GM20000 (cell line): ENCODE data around the gene STIM1.
"Not testable (repeated sequence)": the region's sequence is repeated elsewhere in the genome, so short reads cannot be mapped to it uniquely, and the experiment has no call there.

Source experiments
- DNase-seq: peaks from one replicate; pipeline ENCODE4 v3.0.0; 2012; ENCODE audit warnings: low spot score
- TF ChIP-seq, protein P1 (sequence below): IDR thresholded peaks from 2 replicates; pipeline ENCODE4 v1.5.1; 2012; ENCODE audit warnings: mild to moderate bottlenecking, control low read depth; ENCODE audit errors: extremely low read depth, missing control alignments

Gene STIM1

DNA sequence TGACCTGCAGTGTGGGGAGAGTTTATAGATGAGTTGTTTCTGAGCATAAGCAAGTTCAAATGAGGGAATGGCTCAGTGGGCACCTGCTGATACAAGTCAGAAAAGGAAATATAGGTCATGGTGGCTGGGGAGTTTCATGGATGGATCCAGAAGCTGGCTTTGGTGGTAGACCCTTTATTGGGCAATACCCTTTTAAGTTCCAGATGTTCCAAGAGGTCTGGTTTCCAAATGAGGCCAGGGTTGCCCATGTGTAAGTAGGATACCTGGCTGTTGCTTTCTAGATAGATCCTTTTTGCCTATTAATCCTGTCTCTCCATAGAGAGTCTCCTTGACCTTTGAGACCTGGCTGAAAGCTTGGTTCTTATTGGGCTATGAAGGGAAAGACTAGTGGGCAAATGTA lies 2.2 kb downstream of the STIM1 start:
- no peak for DNase-seq
- TF ChIP-seq, protein P1, sequence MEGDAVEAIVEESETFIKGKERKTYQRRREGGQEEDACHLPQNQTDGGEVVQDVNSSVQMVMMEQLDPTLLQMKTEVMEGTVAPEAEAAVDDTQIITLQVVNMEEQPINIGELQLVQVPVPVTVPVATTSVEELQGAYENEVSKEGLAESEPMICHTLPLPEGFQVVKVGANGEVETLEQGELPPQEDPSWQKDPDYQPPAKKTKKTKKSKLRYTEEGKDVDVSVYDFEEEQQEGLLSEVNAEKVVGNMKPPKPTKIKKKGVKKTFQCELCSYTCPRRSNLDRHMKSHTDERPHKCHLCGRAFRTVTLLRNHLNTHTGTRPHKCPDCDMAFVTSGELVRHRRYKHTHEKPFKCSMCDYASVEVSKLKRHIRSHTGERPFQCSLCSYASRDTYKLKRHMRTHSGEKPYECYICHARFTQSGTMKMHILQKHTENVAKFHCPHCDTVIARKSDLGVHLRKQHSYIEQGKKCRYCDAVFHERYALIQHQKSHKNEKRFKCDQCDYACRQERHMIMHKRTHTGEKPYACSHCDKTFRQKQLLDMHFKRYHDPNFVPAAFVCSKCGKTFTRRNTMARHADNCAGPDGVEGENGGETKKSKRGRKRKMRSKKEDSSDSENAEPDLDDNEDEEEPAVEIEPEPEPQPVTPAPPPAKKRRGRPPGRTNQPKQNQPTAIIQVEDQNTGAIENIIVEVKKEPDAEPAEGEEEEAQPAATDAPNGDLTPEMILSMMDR: no peak

DNA sequence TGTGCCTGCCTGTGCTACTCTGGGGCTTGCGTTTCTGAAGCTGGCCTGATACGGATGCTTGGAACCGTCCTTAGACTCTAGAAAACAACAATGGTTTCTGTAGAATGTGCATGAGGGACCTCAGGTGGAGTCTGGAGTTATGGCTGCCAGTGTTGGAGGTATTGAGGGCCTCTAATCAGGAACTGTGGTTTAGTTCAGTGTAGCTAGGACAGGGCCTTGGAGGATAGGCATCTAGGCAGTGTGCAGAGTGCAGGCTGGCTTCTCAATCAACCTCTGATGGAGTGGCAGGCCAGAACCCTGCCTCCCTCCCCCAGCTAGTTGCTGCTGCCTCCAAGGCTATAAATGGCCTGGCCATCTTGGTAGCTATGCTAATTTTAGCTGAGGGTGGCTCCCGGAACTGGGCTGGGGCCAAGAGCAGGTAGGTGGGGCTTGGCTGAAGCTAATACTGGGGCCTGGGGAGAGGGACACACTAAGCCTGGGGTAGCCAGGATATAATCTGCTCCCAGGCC lies 4.0 kb downstream of the STIM1 start:
- TF ChIP-seq, protein P1: no peak
- peak; percentile 73 for DNase-seq

DNA sequence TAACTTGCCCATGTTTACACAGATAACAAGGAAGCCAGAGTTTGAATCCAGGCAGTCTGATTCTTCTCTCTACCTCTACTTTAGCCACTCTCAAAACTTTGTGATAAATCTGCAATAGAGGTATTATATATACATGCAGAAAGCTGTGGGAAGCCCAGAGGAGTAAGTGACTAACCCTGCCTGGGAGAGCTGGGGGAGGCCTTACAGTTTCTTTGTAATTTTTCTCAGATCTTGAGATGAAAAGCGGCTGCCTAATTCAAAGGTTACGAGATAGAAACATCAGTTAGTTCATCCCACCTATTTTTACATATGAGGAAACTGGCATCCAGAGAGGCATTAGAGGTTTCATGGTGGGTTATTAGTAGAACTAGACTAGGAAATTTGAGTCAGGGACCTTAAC lies 4.9 kb downstream of the STIM1 start:
- TF ChIP-seq, protein P1: no peak
- DNase-seq: no peak

DNA sequence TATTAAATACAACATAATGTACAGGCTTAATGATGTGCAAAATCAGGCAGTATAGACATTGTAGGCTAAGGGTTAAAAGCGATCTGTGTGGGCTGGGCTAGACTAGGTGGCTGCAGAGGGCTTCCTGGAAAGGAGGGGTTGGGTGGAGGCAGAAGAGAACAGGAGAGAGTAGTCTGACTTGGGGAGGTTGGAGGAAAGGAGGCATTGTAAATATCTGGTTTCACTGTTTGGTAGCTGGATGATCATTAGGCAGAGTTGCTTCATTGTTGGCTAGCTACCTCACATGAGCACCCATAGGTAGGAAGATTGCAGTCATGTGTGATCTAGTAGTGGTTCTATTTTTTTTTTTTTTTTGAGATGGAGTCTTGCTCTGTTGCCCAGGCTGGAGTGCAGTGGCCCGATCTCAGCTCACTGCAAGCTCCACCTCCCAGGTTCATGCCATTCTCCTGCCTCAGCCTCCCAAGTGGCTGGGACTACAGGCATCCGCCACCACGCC lies 5.5 kb downstream of the STIM1 start:
- DNase-seq: not testable (repeated sequence)

DNA sequence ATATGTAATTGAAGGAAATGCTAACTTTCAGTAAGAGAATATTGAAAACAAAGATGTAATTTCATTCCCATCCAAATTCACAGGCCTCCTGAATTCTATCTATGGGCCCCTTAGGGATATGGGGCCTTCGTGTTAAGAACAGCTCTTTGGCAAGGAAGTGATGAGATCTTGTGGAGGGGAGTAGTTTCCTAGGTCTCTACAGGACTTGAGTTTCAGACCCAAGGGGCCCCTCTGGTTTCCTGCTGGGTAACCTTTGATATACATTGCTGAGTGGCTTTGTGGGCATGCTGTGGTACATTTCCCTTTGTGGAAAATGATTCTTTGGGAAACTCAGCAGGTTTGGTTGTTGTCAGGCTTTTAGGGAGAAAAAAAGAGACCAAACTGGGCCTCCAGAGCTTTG lies 6.2 kb downstream of the STIM1 start:
- TF ChIP-seq, protein P1: no peak
- no peak for DNase-seq

DNA sequence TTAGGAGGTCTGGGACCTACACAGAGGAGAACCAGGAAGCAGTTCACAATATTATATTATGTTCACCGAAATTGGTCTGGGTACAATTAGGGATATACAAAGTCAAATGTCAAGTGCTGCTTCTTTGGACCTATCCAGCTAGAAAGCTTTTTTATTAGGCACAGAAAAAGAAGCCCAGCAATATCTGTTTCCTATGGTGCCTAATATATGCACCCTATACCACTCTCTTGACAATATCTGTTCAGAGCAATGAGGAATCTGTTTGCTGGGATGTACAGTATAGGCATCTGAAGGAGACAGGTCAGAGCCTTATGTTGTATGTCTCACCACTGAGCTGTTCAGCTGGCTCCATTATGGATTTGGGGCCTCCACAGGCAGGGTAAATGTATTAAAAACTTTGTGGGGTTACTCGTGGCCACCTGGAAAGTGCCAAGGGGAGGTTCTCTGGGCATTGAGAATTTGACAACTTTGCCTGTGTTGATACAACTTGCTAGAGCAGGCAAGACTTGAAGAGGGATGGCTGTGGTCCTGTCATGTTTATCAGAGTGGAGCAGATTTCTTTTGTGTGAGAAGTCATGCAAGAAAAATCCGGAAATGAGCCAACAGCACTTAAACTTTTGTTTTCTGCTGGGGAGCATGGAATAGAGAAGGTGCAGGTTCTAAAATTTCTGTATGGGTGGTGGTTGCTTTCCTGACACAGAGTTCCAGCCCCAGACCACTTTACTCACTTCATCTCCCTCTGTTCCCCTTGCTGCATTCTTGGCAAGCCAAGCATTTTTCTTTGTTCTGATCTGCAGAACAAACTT lies 10.1 kb downstream of the STIM1 start:
- TF ChIP-seq, protein P1: no peak
- no peak for DNase-seq

DNA sequence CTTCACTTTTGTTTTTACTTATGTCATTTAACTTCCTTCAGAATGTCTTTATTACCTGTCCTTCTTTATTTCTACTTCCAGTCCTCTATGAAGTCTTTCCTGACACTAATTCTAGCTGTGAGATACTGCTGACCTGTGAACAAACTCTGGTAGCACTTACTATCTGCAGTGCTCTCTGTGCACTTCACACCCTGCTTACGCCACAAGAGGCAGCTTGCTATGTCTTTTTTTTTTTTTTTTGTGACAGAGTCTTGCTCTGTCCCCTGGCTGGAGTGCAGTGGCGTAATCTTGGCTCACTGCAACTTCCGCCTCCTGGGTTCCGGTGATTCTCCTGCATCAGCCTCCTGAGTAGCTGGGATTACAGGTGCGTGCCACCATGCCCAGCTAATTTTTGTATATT lies 10.7 kb downstream of the STIM1 start:
- TF ChIP-seq, protein P1: no peak
- DNase-seq: no peak

DNA sequence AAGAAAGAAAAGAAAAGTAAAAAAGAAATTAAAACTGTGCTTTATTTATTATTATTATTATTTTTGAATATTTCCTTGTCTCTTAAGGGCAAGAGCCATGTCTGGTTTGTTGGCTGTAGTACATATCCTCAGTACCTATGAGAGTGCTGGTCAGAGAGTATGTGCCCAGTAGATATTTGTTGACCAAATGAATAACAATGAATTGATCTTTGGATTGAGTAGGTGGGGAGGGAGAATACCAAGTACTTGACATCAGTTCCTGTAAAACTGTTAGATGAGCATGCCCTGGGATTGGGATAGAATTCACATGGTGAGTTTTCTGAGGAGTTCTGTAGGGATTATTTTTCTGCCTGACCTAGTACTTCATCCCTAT lies 11.4 kb downstream of the STIM1 start:
- TF ChIP-seq, protein P1: no peak
- no peak for DNase-seq
